GM12873 (cell line): ENCODE results near the gene REXO1.
A peak's percentile ranks its signal among the peaks of the same experiment; 100 is the strongest.
"Not testable (repeated sequence)": the region's sequence is repeated elsewhere in the genome, so short reads cannot be mapped to it uniquely, and the experiment has no call there.

Experiments used
- TF ChIP-seq, protein P1 (sequence below): IDR thresholded peaks from 2 replicates; pipeline ENCODE4 v1.5.1; 2012; ENCODE audit warnings: low read depth, mild to moderate bottlenecking, moderate library complexity, low read length, control low read depth; ENCODE audit not compliant: insufficient read depth; ENCODE audit errors: missing control alignments

The REXO1 gene, protein sequence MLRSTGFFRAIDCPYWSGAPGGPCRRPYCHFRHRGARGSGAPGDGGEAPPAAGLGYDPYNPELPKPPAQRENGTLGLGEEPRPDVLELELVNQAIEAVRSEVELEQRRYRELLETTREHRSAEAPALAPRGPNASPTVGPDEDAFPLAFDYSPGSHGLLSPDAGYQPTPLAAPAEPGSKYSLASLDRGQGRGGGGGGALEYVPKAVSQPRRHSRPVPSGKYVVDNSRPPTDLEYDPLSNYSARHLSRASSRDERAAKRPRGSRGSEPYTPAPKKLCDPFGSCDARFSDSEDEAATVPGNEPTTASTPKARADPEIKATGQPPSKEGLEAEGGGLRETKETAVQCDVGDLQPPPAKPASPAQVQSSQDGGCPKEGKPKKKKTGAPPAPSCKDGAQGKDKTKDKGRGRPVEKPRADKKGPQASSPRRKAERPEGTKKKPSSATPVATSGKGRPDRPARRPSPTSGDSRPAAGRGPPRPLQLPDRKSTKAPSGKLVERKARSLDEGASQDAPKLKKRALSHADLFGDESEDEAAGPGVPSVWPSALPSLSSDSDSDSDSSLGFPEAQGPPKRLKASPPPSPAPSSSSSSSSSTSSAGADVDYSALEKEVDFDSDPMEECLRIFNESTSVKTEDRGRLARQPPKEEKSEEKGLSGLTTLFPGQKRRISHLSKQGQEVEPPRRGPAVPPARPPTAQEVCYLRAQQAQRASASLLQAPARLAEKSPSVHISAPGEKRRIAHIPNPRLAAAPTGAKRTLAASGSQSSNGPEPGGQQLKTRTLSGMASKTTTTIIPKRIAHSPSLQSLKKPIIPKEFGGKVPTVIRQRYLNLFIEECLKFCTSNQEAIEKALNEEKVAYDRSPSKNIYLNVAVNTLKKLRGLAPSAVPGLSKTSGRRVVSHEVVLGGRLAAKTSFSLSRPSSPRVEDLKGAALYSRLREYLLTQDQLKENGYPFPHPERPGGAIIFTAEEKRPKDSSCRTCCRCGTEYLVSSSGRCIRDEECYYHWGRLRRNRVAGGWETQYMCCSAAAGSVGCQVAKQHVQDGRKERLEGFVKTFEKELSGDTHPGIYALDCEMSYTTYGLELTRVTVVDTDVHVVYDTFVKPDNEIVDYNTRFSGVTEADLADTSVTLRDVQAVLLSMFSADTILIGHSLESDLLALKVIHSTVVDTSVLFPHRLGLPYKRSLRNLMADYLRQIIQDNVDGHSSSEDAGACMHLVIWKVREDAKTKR

DNA sequence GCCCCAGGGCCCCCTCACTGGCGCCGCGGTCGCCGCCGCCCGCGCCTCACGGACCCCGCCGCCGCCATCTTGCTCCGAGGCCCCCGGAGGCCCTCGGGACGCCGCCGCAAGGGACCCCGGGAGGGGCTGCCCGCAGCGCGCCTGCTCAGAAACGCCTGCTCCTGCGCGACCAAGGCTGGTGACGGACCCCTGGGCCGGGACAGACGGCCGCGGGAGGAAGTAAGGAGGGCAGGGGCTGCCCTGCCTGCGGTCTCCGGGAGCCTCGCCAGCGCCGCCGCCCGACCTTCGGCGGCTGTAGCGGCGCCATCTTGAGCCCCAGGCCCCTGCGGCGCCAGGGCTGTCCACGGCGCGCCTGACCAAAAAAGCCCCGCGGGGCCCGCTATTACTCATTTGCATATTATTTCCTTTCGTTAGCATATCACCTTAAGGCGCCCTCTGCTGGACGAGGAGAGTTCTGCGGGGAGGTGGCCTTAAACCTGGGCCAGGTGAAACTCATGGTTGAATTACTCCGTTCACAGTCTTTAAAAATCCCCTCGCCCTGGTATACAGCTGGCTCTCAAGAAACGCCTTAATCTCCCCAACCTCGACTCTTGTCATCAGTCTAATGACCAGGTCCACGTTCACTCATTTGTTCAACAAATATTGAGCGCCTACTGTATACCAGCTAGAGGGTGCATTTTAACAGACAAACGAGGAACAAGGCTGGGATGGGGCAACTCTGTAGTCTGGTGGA lies at the start of gene REXO1:
REXO1 (minus strand) TSS at position 85 of the 733 bp plus-strand sequence. CDS start 125 bp downstream, outside the sequence.
- TF ChIP-seq, protein P1, sequence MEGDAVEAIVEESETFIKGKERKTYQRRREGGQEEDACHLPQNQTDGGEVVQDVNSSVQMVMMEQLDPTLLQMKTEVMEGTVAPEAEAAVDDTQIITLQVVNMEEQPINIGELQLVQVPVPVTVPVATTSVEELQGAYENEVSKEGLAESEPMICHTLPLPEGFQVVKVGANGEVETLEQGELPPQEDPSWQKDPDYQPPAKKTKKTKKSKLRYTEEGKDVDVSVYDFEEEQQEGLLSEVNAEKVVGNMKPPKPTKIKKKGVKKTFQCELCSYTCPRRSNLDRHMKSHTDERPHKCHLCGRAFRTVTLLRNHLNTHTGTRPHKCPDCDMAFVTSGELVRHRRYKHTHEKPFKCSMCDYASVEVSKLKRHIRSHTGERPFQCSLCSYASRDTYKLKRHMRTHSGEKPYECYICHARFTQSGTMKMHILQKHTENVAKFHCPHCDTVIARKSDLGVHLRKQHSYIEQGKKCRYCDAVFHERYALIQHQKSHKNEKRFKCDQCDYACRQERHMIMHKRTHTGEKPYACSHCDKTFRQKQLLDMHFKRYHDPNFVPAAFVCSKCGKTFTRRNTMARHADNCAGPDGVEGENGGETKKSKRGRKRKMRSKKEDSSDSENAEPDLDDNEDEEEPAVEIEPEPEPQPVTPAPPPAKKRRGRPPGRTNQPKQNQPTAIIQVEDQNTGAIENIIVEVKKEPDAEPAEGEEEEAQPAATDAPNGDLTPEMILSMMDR, result peak; percentile 88

DNA sequence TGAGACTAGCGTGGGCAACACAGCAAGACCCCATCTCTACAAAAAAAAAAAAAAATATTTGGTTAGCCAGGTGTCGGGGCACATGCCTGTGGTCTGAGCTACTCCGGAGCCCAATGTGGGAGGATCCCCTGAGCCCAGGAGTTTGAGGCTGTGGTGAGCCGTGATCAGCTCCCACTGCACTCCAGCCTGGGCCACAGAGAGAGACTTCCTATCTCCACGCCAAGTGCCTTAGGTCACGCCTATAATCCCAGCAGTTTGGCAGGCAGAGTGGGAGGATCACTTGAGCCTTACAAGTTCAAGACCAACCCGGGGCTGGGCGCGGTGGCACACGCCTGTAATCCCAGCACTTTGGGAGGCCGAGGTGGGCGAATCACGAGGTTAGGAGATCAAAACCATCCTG lies 48.2 kb upstream of the REXO1 start:
- TF ChIP-seq, protein P1, result no peak

DNA sequence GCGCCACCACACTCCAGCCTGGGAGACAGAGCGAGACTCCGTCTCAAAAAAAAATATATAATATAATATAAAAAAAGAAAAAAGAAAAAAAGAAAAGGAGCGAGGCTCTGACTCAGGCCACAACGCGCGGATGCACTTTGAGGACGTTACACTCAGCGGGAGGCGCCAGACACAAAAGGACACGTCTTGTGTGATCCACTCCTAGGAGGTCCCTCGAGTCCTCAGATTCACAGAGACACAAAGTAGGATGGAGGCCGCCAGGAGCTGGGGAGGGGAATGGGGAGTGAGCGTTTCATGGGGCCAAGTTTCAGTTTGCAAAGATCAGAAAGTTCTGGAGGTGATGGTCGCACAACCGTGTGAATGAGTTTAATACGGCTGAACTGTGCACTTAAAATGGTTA lies 45.5 kb upstream of the REXO1 start:
- TF ChIP-seq, protein P1, result no peak

DNA sequence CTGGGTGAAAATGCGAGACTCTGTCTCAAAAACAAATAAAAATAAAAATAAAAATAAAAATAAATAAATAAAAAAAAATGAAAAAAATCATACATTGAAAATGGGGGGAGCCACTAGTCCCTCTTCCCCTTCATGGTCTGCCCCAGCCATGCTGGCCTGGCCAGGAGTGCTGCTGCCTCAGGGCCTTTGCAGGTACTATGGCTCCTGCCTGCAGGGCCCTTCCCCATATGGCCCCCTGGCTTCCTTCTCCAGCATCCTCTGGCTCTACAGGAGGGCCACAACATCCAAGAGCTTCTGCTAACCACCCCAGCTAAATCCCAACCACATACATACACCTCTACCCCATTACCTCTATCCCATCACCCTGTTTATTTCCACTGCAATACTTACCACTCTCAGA lies 41.6 kb upstream of the REXO1 start:
- TF ChIP-seq, protein P1, result no peak

DNA sequence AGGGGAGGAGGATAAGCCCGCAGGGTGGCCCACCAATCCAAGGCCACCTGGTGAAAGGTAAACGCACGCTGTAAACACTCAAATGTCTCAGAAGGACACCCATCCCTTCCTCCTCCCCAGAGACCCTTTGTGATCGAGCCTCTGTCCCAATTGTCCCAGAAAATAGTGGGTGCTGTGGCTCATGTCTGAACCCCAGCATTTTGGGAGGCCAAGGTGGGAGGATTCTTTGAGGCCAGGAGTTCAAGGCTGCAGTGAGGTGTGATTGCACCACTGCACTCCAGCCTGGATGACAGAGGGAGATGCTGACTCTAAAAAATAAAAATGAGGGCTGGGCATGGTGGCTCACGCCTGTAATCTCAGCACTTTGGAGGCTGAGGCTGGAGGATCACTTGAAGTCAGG lies 40.1 kb upstream of the REXO1 start:
- TF ChIP-seq, protein P1, result no peak

DNA sequence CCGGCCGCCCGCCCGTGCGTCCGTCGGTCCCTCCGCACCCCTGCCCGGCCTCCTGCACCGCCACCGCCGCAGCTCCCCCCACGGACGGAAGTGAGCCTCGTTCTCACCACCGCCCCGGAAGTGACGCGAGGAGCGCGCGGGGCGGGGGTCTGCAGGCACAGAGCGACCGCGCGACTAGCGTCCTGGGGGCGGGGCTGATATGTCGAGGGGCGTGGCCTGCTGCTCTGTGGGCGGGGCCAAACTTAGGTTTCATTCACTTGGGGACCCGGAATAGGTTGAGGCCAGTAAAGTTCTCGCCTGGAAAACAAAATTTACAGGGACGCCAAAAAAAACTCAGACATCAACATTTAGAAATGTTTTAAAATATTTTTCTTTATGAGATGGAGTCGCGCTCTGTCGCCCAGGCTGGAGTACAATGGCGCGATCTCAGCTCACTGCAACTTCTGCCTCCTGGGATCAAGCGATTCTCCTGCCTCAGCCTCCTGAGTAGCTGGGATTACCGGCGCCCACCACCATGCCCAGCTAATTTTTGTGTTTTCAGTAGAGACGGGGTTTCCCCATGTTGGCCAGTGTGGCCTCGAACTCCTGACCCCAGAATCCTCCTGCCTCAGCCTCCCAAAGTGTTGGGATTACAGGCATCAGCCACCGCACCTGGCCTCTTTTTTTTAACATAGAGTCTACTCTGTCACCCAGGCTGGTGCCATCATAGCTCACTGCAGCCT lies 37.3 kb upstream of the REXO1 start, which contains the start of gene ABHD17A:
ABHD17A (minus strand) TSS at position 99 of the 722 bp plus-strand sequence. CDS start 3,930 bp downstream, outside the sequence.
- TF ChIP-seq, protein P1, result not testable (repeated sequence)
